Mesendoderm (in vitro differentiated cells): Measurements from ENCODE around the gene ZNF764.

Source experiments
- DNase-seq: peaks from one replicate; pipeline ENCODE4 v3.0.0; 2013
- H2AK5ac ChIP-seq: 2 replicates; pipeline ENCODE4 v1.6.1; 2013; ENCODE audit warnings: low read length, inconsistent platforms
- H2BK120ac ChIP-seq: 2 replicates; pipeline ENCODE4 v1.6.1; 2013; ENCODE audit warnings: low read depth, mild to moderate bottlenecking, low read length, moderate library complexity, mixed read lengths
- H2BK15ac ChIP-seq: replicated peaks from 2 replicates; pipeline ENCODE4 v1.6.1; 2013; ENCODE audit warnings: low read depth, mild to moderate bottlenecking, moderate library complexity
- H2BK5ac ChIP-seq: 2 replicates; pipeline ENCODE4 v1.6.1; 2013; ENCODE audit warnings: low read length, inconsistent platforms
- H3K18ac ChIP-seq: 2 replicates; pipeline ENCODE4 v1.6.1; 2013; ENCODE audit warnings: mild to moderate bottlenecking, low read length, mixed read lengths
- H3K23ac ChIP-seq: one replicate; pipeline ENCODE4 v1.6.1; 2013; ENCODE audit warnings: low read length
- H3K27ac ChIP-seq: 2 replicates; pipeline ENCODE4 v1.5.1; 2013; ENCODE audit warnings: low read depth, mild to moderate bottlenecking, inconsistent platforms, low read length, moderate library complexity
- H3K27me3 ChIP-seq: 2 replicates; pipeline ENCODE4 v1.6.1; 2013; ENCODE audit warnings: low read length, control low read depth, mild to moderate bottlenecking, inconsistent platforms; ENCODE audit not compliant: insufficient read depth, poor library complexity
- H3K36me3 ChIP-seq: 2 replicates; pipeline ENCODE4 v1.6.1; 2013; ENCODE audit warnings: low read length, inconsistent platforms; ENCODE audit not compliant: control insufficient read depth, insufficient read depth
- H3K4ac ChIP-seq: one replicate; pipeline ENCODE4 v1.6.1; 2013; ENCODE audit warnings: low read depth, mild to moderate bottlenecking, low read length, moderate library complexity
- H3K4me1 ChIP-seq: 2 replicates; pipeline ENCODE4 v1.6.1; 2013; ENCODE audit warnings: low read depth, low read length, inconsistent platforms; ENCODE audit not compliant: control insufficient read depth
- H3K4me2 ChIP-seq: 2 replicates; pipeline ENCODE4 v1.6.1; 2013; ENCODE audit warnings: low read length
- H3K4me3 ChIP-seq: 2 replicates; pipeline ENCODE4 v1.5.1; 2013; ENCODE audit warnings: mild to moderate bottlenecking, low read length
- H3K56ac ChIP-seq: one replicate; pipeline ENCODE4 v1.6.1; 2013; ENCODE audit warnings: low read length
- H3K79me1 ChIP-seq: 2 replicates; pipeline ENCODE4 v1.6.1; 2013; ENCODE audit warnings: low read length, inconsistent platforms
- H3K79me2 ChIP-seq: 2 replicates; pipeline ENCODE4 v1.6.1; 2013; ENCODE audit warnings: mild to moderate bottlenecking, low read length; ENCODE audit not compliant: control insufficient read depth, insufficient read depth
- H3K9ac ChIP-seq: 2 replicates; pipeline ENCODE4 v1.6.1; 2013; ENCODE audit warnings: low read length, inconsistent platforms
- H4K5ac ChIP-seq: one replicate; pipeline ENCODE4 v1.6.1; 2013; ENCODE audit warnings: low read length
- H4K8ac ChIP-seq: one replicate; pipeline ENCODE4 v1.6.1; 2013; ENCODE audit warnings: low read depth, mild to moderate bottlenecking, control low read depth, low read length, moderate library complexity
- whole genome bisulfite sequencing: extraction: QIAGEN DNeasy Blood & Tissue Kit; methylation state at CpG from one replicate; pipeline ENCODE4 v1.1.7; 2013; ENCODE audit warnings: low lambda C conversion rate, missing lambda C conversion rate; ENCODE audit not compliant: insufficient coverage; ENCODE audit errors: extremely low coverage; 5-methylcytosine and 5-hydroxymethylcytosine counted together

ZNF764 gene

GRCh38 chr16:30530163-30531037, 27.8 kb downstream of the ZNF764 start:
- Histone ChIP-seq H2BK120ac (no peak overlapping the region), H3K23ac (no peak overlapping the region), H3K56ac (no peak overlapping the region), H3K18ac (no peak overlapping the region), H2BK5ac (no peak overlapping the region), H3K4me2 (no peak overlapping the region), H3K79me2 (no peaks in the 10 kb centered on the region), H3K9ac (no peak overlapping the region), H3K4me3 (no peak overlapping the region), H3K36me3 (no peaks in the 10 kb centered on the region), H4K5ac (no peak overlapping the region), H3K27me3 (no peaks in the 10 kb centered on the region), H3K4me1 (peaks cover 8% of the 10 kb centered on the region), H3K4ac (no peak overlapping the region), H2BK15ac (no peak overlapping the region), H2AK5ac (no peak overlapping the region), H3K79me1 (peaks cover 2% of the 10 kb centered on the region), H3K27ac (no peak overlapping the region), H4K8ac (no peak overlapping the region)
- no CpG with 5 or more reads among the region's 13 CpGs for WGBS
- DNase-seq, result no peak

- H2BK5ac ChIP-seq, result no peak overlapping the region
- no peak overlapping the region for H3K4me3 ChIP-seq
- H2BK15ac ChIP-seq, result no peak overlapping the region
- no peak overlapping the region for H3K27ac ChIP-seq
- H3K27me3 ChIP-seq, result no peaks in the 10 kb centered on the region
- no peaks in the 10 kb centered on the region for H3K79me2 ChIP-seq
- peaks cover 8% of the 10 kb centered on the region for H3K4me1 ChIP-seq
- peaks cover 2% of the 10 kb centered on the region for H3K79me1 ChIP-seq
- H4K5ac ChIP-seq, result no peak overlapping the region
- DNase-seq, result no peak
- H3K4me2 ChIP-seq, result no peak overlapping the region
- WGBS, result no CpG with 5 or more reads among the region's 4 CpGs
- no peak overlapping the region for H4K8ac ChIP-seq
- H2BK120ac ChIP-seq, result no peak overlapping the region
- H3K23ac ChIP-seq, result no peak overlapping the region
- no peak overlapping the region for H2AK5ac ChIP-seq
- H3K9ac ChIP-seq, result no peak overlapping the region
- no peak overlapping the region for H3K56ac ChIP-seq
- no peak overlapping the region for H3K4ac ChIP-seq
- no peak overlapping the region for H3K18ac ChIP-seq
- peaks cover 3% of the 10 kb centered on the region for H3K36me3 ChIP-seq
These were observed 29.2 kb downstream of the ZNF764 start for GRCh38 chr16:30528799-30529457.

- no peak for DNase-seq
- H2BK120ac ChIP-seq, result no peak overlapping the region
- peak overlapping the region; percentile 72 for H3K9ac ChIP-seq
- peak overlapping the region; percentile 59 for H3K4me2 ChIP-seq
- H2BK5ac ChIP-seq, result peak overlapping the region; percentile 61
- H3K4me1 ChIP-seq, result peaks cover 8% of the 10 kb centered on the region
- H3K56ac ChIP-seq, result peak overlapping the region; percentile 88
- no peaks in the 10 kb centered on the region for H3K79me2 ChIP-seq
- no CpG with 5 or more reads among the region's 14 CpGs for WGBS
- peak overlapping the region; percentile 82 for H2AK5ac ChIP-seq
- H2BK15ac ChIP-seq, result no peak overlapping the region
- no peak overlapping the region for H3K4ac ChIP-seq
- H3K4me3 ChIP-seq, result no peak overlapping the region
- H3K36me3 ChIP-seq, result peaks cover 3% of the 10 kb centered on the region
- no peak overlapping the region for H4K5ac ChIP-seq
- peaks cover 2% of the 10 kb centered on the region for H3K79me1 ChIP-seq
- no peak overlapping the region for H4K8ac ChIP-seq
- H3K27me3 ChIP-seq, result no peaks in the 10 kb centered on the region
- H3K18ac ChIP-seq, result no peak overlapping the region
- peak overlapping the region; percentile 7 for H3K27ac ChIP-seq
- peak overlapping the region; percentile 48 for H3K23ac ChIP-seq
These were observed 30.5 kb downstream of the ZNF764 start for GRCh38 chr16:30527635-30528178.

GRCh38 chr16:30526823-30527634, 31.1 kb downstream of the ZNF764 start:
- peak; percentile 99 for DNase-seq
- H3K27me3 ChIP-seq, result no peaks in the 10 kb centered on the region
- no CpG with 5 or more reads among the region's 79 CpGs for WGBS

GRCh38 chr16:30526137-30526822, 31.9 kb downstream of the ZNF764 start, which contains the start of gene ZNF768:
TSS of gene ZNF768 (minus strand) at chr16:30526566. CDS start at chr16:30526413, 153 bp downstream.
- Histone ChIP-seq H2BK120ac (peak within 1 kb of the TSS; percentile 88), H2AK5ac (no peak within 1 kb of the TSS), H3K9ac (peak within 1 kb of the TSS; percentile 92), H4K8ac (peak within 1 kb of the TSS; percentile 1), H3K56ac (peak within 1 kb of the TSS; percentile 93), H3K4me2 (peak within 1 kb of the TSS; percentile 83), H3K79me1 (no peaks in the 10 kb centered on the region), H4K5ac (no peak within 1 kb of the TSS), H3K79me2 (no peaks in the 10 kb centered on the region), H3K36me3 (peaks cover 3% of the 10 kb centered on the region), H3K4me1 (peaks cover 8% of the 10 kb centered on the region), H3K27me3 (no peaks in the 10 kb centered on the region), H2BK5ac (peak within 1 kb of the TSS; percentile 79), H3K27ac (peak within 1 kb of the TSS; percentile 87), H3K4me3 (peak within 1 kb of the TSS; percentile 79), H2BK15ac (no peak within 1 kb of the TSS), H3K4ac (peak within 1 kb of the TSS; percentile 95), H3K18ac (peak within 1 kb of the TSS; percentile 91), H3K23ac (peak within 1 kb of the TSS; percentile 59)
- no CpG with 5 or more reads among the region's 73 CpGs for WGBS
- DNase-seq, result peak; percentile 84

More at GRCh38 chr16:30526823-30527634, 31.1 kb downstream of the ZNF764 start:
- peak overlapping the region; percentile 79 for H2BK5ac ChIP-seq
- H3K4ac ChIP-seq, result peak overlapping the region; percentile 49
- H3K4me2 ChIP-seq, result peak overlapping the region; percentile 42
- H3K79me1 ChIP-seq, result no peaks in the 10 kb centered on the region
- no peak overlapping the region for H4K5ac ChIP-seq
- H3K79me2 ChIP-seq, result no peaks in the 10 kb centered on the region
- peak overlapping the region; percentile 77 for H3K9ac ChIP-seq
- no peak overlapping the region for H2AK5ac ChIP-seq
- peak overlapping the region; percentile 88 for H3K56ac ChIP-seq
- peak overlapping the region; percentile 1 for H4K8ac ChIP-seq
- H3K4me1 ChIP-seq, result peaks cover 8% of the 10 kb centered on the region
- H3K18ac ChIP-seq, result peak overlapping the region; percentile 91
- H3K23ac ChIP-seq, result peak overlapping the region; percentile 59
- H3K27ac ChIP-seq, result peak overlapping the region; percentile 87
- H3K36me3 ChIP-seq, result peaks cover 3% of the 10 kb centered on the region
- peak overlapping the region; percentile 64 for H3K4me3 ChIP-seq
- no peak overlapping the region for H2BK120ac ChIP-seq
- H2BK15ac ChIP-seq, result no peak overlapping the region
